Parathyroid adenoma (tissue), 2 donors: ENCODE data around the gene PGK1.

ENCODE experiments used
- H2AFZ ChIP-seq: fragments of 300-600 bp; sonication (generic); one replicate; pipeline ENCODE4 v1.7.0; 2017; ENCODE audit warnings: antibody characterized with exemption, mild to moderate bottlenecking
- H3K27ac ChIP-seq: fragments of 300-600 bp; sonication (generic); one replicate; pipeline ENCODE4 v1.7.0; 2017
- H3K27me3 ChIP-seq: fragments of 300-600 bp; sonication (generic); one replicate; pipeline ENCODE4 v1.7.0; 2017; ENCODE audit warnings: low read length; ENCODE audit not compliant: control insufficient read depth, insufficient read depth
- H3K36me3 ChIP-seq: fragments of 300-600 bp; sonication (generic); one replicate; pipeline ENCODE4 v1.7.0; 2017; ENCODE audit warnings: low read length; ENCODE audit not compliant: control insufficient read depth, insufficient read depth
- H3K4me1 ChIP-seq: fragments of 300-600 bp; sonication (generic); one replicate; pipeline ENCODE4 v1.7.0; 2017; ENCODE audit warnings: control low read depth
- H3K4me2 ChIP-seq: fragments of 300-600 bp; sonication (generic); one replicate; pipeline ENCODE4 v1.7.0; 2017; ENCODE audit warnings: low read length
- H3K4me3 ChIP-seq: fragments of 300-600 bp; sonication (generic); one replicate; pipeline ENCODE4 v1.7.0; 2017; ENCODE audit warnings: low read depth, low read length
- H3K79me2 ChIP-seq: fragments of 300-600 bp; sonication (generic); one replicate; pipeline ENCODE4 v1.7.0; 2017; ENCODE audit warnings: control low read depth
- H3K9ac ChIP-seq: fragments of 300-600 bp; sonication (generic); one replicate; pipeline ENCODE4 v1.7.0; 2017; ENCODE audit warnings: mild to moderate bottlenecking
- H3K9me3 ChIP-seq: fragments of 300-600 bp; sonication (generic); one replicate; pipeline ENCODE4 v1.7.0; 2017; ENCODE audit warnings: low read length; ENCODE audit not compliant: control insufficient read depth
- CTCF ChIP-seq: fragments of 300-600 bp; sonication (generic); IDR thresholded peaks from one replicate; pipeline ENCODE4 v1.7.0; 2017; ENCODE audit warnings: antibody characterized with exemption, mild to moderate bottlenecking
- donor health status: primary hyperparathyroidism.

PGK1 gene

GRCh38 chrX:78105944-78106650 is 2.0 kb downstream of the PGK1 start:
- TF ChIP-seq CTCF, result no peak
- peak overlapping the region; percentile 91 for H3K4me3 ChIP-seq
- no peak overlapping the region for H2AFZ ChIP-seq
- peak overlapping the region; percentile 73 for H3K4me2 ChIP-seq
- H3K27ac ChIP-seq, result peak overlapping the region; percentile 29
- peaks cover 21% of the 10 kb centered on the region for H3K79me2 ChIP-seq
- no peaks in the 10 kb centered on the region for H3K4me1 ChIP-seq
- H3K9ac ChIP-seq, result no peak overlapping the region
- no peaks in the 10 kb centered on the region for H3K27me3 ChIP-seq
- H3K9me3 ChIP-seq, result no peaks in the 10 kb centered on the region
- no peaks in the 10 kb centered on the region for H3K36me3 ChIP-seq

GRCh38 chrX:78106651-78106986 is 2.6 kb downstream of the PGK1 start:
- Histone ChIP-seq H3K4me3 (no peak overlapping the region), H3K79me2 (peaks cover 23% of the 10 kb centered on the region), H3K9ac (no peak overlapping the region), H3K36me3 (no peaks in the 10 kb centered on the region), H3K4me1 (no peaks in the 10 kb centered on the region), H3K4me2 (no peak overlapping the region), H3K9me3 (no peaks in the 10 kb centered on the region), H2AFZ (no peak overlapping the region), H3K27ac (no peak overlapping the region), H3K27me3 (no peaks in the 10 kb centered on the region)
- no peak for TF ChIP-seq CTCF

GRCh38 chrX:78109458-78109857 is 5.4 kb downstream of the PGK1 start:
- H3K4me3 ChIP-seq, result no peak overlapping the region
- H3K27ac ChIP-seq, result no peak overlapping the region
- H3K4me1 ChIP-seq, result no peaks in the 10 kb centered on the region
- no peaks in the 10 kb centered on the region for H3K36me3 ChIP-seq
- no peaks in the 10 kb centered on the region for H3K9me3 ChIP-seq
- no peak overlapping the region for H3K4me2 ChIP-seq
- no peak overlapping the region for H2AFZ ChIP-seq
- H3K9ac ChIP-seq, result no peak overlapping the region
- no peak for TF ChIP-seq CTCF
- H3K27me3 ChIP-seq, result no peaks in the 10 kb centered on the region
- H3K79me2 ChIP-seq, result peaks cover 24% of the 10 kb centered on the region

- H3K4me2 ChIP-seq, result no peak overlapping the region
- no peaks in the 10 kb centered on the region for H3K27me3 ChIP-seq
- H2AFZ ChIP-seq, result no peak overlapping the region
- H3K4me3 ChIP-seq, result no peak overlapping the region
- H3K36me3 ChIP-seq, result no peaks in the 10 kb centered on the region
- H3K27ac ChIP-seq, result no peak overlapping the region
- peaks cover 11% of the 10 kb centered on the region for H3K79me2 ChIP-seq
- TF ChIP-seq CTCF, result no peak
- H3K9ac ChIP-seq, result no peak overlapping the region
- H3K4me1 ChIP-seq, result no peaks in the 10 kb centered on the region
- H3K9me3 ChIP-seq, result no peaks in the 10 kb centered on the region
Observed at GRCh38 chrX:78111140-78111931, 7.3 kb downstream of the PGK1 start.
